ENCODE measurements around the gene KIF16B.

KIF16B gene

DNA sequence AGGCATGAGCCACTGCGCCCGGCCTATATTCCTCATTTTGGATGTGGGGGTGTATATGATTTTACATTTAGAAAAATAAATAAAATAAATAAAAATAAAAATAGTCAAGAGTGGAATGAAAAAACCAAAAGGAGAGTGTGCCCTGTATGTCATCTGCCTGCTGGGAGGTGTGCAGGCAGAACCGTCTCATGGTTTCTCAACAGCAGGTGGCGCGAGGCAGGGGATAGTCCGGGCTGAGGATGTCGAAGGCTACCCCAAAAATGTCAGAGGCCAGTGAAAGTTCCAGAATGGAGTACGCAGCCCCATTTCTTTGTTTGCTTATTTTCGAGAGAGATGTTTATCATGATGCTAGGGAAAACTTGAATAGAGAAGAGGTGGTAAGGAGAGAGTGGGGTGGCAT lies 16.4 kb upstream of the KIF16B start:
- H3K4me3 ChIP-seq (ENCODE audit: low read length) = no peak overlapping the region
- peaks cover 12% of the 10 kb centered on the region for H3K27me3 ChIP-seq (replicated peaks; ENCODE audit: control insufficient read depth, insufficient read depth, low read length)
- no peaks in the 10 kb centered on the region for H3K36me3 ChIP-seq (ENCODE audit: control insufficient read depth, insufficient read depth, low read length, severe bottlenecking)

GRCh38 chr20:16588241-16588640 lies 15.0 kb upstream of the KIF16B start:
- no peaks in the 10 kb centered on the region for H3K9me3 ChIP-seq (ENCODE audit: control insufficient read depth, low read length)
- H3K9ac ChIP-seq (ENCODE audit: low read length) = no peak overlapping the region
- no peaks in the 10 kb centered on the region for H3K36me3 ChIP-seq (ENCODE audit: control insufficient read depth, insufficient read depth, low read length, severe bottlenecking)
- no peak for DNase-seq (ENCODE audit: low read depth)
- peaks cover 12% of the 10 kb centered on the region for H3K27me3 ChIP-seq (replicated peaks; ENCODE audit: control insufficient read depth, insufficient read depth, low read length)
- H3K4me1 ChIP-seq (ENCODE audit: control insufficient read depth, insufficient read depth, low read length) = no peaks in the 10 kb centered on the region
- H3K4me3 ChIP-seq (ENCODE audit: low read length) = no peak overlapping the region

More for the DNA sequence above, 16.4 kb upstream of the KIF16B start:
- Histone ChIP-seq H3K9me3 (ENCODE audit: control insufficient read depth, low read length) (no peaks in the 10 kb centered on the region), H3K4me1 (ENCODE audit: control insufficient read depth, insufficient read depth, low read length) (no peaks in the 10 kb centered on the region), H3K9ac (ENCODE audit: low read length) (no peak overlapping the region)
- DNase-seq (ENCODE audit: low read depth) = no peak

GRCh38 chr20:16587066-16587465 lies 13.8 kb upstream of the KIF16B start:
- Histone ChIP-seq H3K4me1 (ENCODE audit: control insufficient read depth, insufficient read depth, low read length) (no peaks in the 10 kb centered on the region), H3K9me3 (ENCODE audit: control insufficient read depth, low read length) (no peaks in the 10 kb centered on the region), H3K27me3 (replicated peaks; ENCODE audit: control insufficient read depth, insufficient read depth, low read length) (peaks cover 12% of the 10 kb centered on the region), H3K4me3 (ENCODE audit: low read length) (no peak overlapping the region), H3K36me3 (ENCODE audit: control insufficient read depth, insufficient read depth, low read length, severe bottlenecking) (no peaks in the 10 kb centered on the region), H3K9ac (ENCODE audit: low read length) (no peak overlapping the region)
- DNase-seq (ENCODE audit: low read depth) = no peak

DNA sequence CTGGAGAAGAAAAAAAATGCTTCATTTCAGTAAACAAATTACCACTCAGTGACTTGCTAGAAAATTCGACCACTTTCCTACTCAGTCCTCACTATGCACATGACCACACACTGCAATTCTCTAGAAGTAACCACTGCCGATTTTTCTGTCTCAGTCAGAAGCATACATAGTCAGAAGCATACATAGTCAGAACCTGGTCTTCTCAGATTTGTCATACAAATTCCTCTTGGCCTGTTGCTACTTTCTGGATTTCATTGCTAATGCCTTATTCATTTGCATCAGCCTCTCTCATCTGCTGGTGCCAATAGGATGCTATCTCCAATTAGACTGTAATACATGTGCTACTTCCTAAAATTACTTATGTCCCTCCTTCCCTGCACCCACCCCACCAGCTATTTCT lies 10.2 kb upstream of the KIF16B start:
- H3K36me3 ChIP-seq (ENCODE audit: control insufficient read depth, insufficient read depth, low read length, severe bottlenecking) = no peaks in the 10 kb centered on the region
- DNase-seq (ENCODE audit: low read depth) = no peak
- peaks cover 12% of the 10 kb centered on the region for H3K27me3 ChIP-seq (replicated peaks; ENCODE audit: control insufficient read depth, insufficient read depth, low read length)
- H3K9me3 ChIP-seq (ENCODE audit: control insufficient read depth, low read length) = no peaks in the 10 kb centered on the region
- H3K4me1 ChIP-seq (ENCODE audit: control insufficient read depth, insufficient read depth, low read length) = peaks cover 24% of the 10 kb centered on the region
- no peak overlapping the region for H3K9ac ChIP-seq (ENCODE audit: low read length)
- no peak overlapping the region for H3K4me3 ChIP-seq (ENCODE audit: low read length)

GRCh38 chr20:16581241-16581640 lies 8.0 kb upstream of the KIF16B start:
- no peaks in the 10 kb centered on the region for H3K36me3 ChIP-seq (ENCODE audit: control insufficient read depth, insufficient read depth, low read length, severe bottlenecking)

DNA sequence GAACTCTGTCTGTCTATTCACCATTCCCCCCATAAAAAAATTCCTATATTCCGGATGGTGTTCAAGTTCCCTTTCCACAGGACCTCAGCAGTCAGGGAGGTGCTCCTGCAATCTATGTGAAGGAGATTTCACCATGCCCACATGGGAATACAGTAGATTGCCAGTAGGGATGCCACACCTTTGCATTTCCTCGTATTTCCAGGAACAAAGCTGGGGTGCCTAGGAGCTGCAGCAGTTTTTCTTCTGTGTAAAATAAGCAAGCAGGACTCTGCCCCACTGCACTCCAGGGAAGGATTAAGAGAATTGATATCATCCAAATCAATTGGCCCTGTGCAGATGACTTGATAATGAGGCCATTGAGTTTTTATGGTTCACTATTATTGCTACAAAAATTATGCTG lies 7.4 kb upstream of the KIF16B start:
- Histone ChIP-seq H3K27me3 (replicated peaks; ENCODE audit: control insufficient read depth, insufficient read depth, low read length) (no peaks in the 10 kb centered on the region), H3K9ac (ENCODE audit: low read length) (no peak overlapping the region), H3K36me3 (ENCODE audit: control insufficient read depth, insufficient read depth, low read length, severe bottlenecking) (no peaks in the 10 kb centered on the region), H3K4me3 (ENCODE audit: low read length) (no peak overlapping the region), H3K9me3 (ENCODE audit: control insufficient read depth, low read length) (no peaks in the 10 kb centered on the region), H3K4me1 (ENCODE audit: control insufficient read depth, insufficient read depth, low read length) (peaks cover 25% of the 10 kb centered on the region)
- no peak for DNase-seq (ENCODE audit: low read depth)

More at GRCh38 chr20:16581241-16581640, 8.0 kb upstream of the KIF16B start:
- no peak for DNase-seq (ENCODE audit: low read depth)
- Histone ChIP-seq H3K9me3 (ENCODE audit: control insufficient read depth, low read length) (no peaks in the 10 kb centered on the region), H3K27me3 (replicated peaks; ENCODE audit: control insufficient read depth, insufficient read depth, low read length) (no peaks in the 10 kb centered on the region), H3K4me1 (ENCODE audit: control insufficient read depth, insufficient read depth, low read length) (peaks cover 24% of the 10 kb centered on the region), H3K9ac (ENCODE audit: low read length) (no peak overlapping the region), H3K4me3 (ENCODE audit: low read length) (no peak overlapping the region)

- Histone ChIP-seq H3K9me3 (ENCODE audit: control insufficient read depth, low read length) (no peaks in the 10 kb centered on the region), H3K27me3 (replicated peaks; ENCODE audit: control insufficient read depth, insufficient read depth, low read length) (no peaks in the 10 kb centered on the region), H3K4me3 (ENCODE audit: low read length) (peak overlapping the region; percentile 12), H3K4me1 (ENCODE audit: control insufficient read depth, insufficient read depth, low read length) (peaks cover 28% of the 10 kb centered on the region), H3K9ac (ENCODE audit: low read length) (no peak overlapping the region), H3K36me3 (ENCODE audit: control insufficient read depth, insufficient read depth, low read length, severe bottlenecking) (no peaks in the 10 kb centered on the region)
- DNase-seq (ENCODE audit: low read depth) = peak; percentile 84
These were observed 6.9 kb upstream of the KIF16B start for GRCh38 chr20:16580147-16580546.

GRCh38 chr20:16576219-16576618 lies 3.0 kb upstream of the KIF16B start:
- no peaks in the 10 kb centered on the region for H3K36me3 ChIP-seq (ENCODE audit: control insufficient read depth, insufficient read depth, low read length, severe bottlenecking)
- H3K9ac ChIP-seq (ENCODE audit: low read length) = no peak overlapping the region

GRCh38 chr20:16575390-16576140 lies 2.3 kb upstream of the KIF16B start:
- DNase-seq (ENCODE audit: low read depth) = no peak

More at GRCh38 chr20:16576219-16576618, 3.0 kb upstream of the KIF16B start:
- H3K9me3 ChIP-seq (ENCODE audit: control insufficient read depth, low read length) = no peaks in the 10 kb centered on the region
- H3K4me3 ChIP-seq (ENCODE audit: low read length) = no peak overlapping the region
- no peak for DNase-seq (ENCODE audit: low read depth)
- H3K4me1 ChIP-seq (ENCODE audit: control insufficient read depth, insufficient read depth, low read length) = peaks cover 44% of the 10 kb centered on the region
- no peaks in the 10 kb centered on the region for H3K27me3 ChIP-seq (replicated peaks; ENCODE audit: control insufficient read depth, insufficient read depth, low read length)

GRCh38 chr20:16574656-16575355 lies 1.6 kb upstream of the KIF16B start:
- Histone ChIP-seq H3K4me1 (ENCODE audit: control insufficient read depth, insufficient read depth, low read length) (peaks cover 31% of the 10 kb centered on the region), H3K36me3 (ENCODE audit: control insufficient read depth, insufficient read depth, low read length, severe bottlenecking) (no peaks in the 10 kb centered on the region), H3K9ac (ENCODE audit: low read length) (peak overlapping the region; percentile 81), H3K9me3 (ENCODE audit: control insufficient read depth, low read length) (no peaks in the 10 kb centered on the region), H3K27me3 (replicated peaks; ENCODE audit: control insufficient read depth, insufficient read depth, low read length) (no peaks in the 10 kb centered on the region), H3K4me3 (ENCODE audit: low read length) (peak overlapping the region; percentile 83)
- DNase-seq (ENCODE audit: low read depth) = peak; percentile 74

More at GRCh38 chr20:16575390-16576140, 2.3 kb upstream of the KIF16B start:
- Histone ChIP-seq H3K36me3 (ENCODE audit: control insufficient read depth, insufficient read depth, low read length, severe bottlenecking) (no peaks in the 10 kb centered on the region), H3K27me3 (replicated peaks; ENCODE audit: control insufficient read depth, insufficient read depth, low read length) (no peaks in the 10 kb centered on the region), H3K4me3 (ENCODE audit: low read length) (peak overlapping the region; percentile 83), H3K4me1 (ENCODE audit: control insufficient read depth, insufficient read depth, low read length) (peaks cover 37% of the 10 kb centered on the region), H3K9me3 (ENCODE audit: control insufficient read depth, low read length) (no peaks in the 10 kb centered on the region), H3K9ac (ENCODE audit: low read length) (peak overlapping the region; percentile 81)

GRCh38 chr20:16571333-16571732 lies 1.9 kb downstream of the KIF16B start:
- no peaks in the 10 kb centered on the region for H3K9me3 ChIP-seq (ENCODE audit: control insufficient read depth, low read length)
- H3K9ac ChIP-seq (ENCODE audit: low read length) = no peak overlapping the region
- H3K4me3 ChIP-seq (ENCODE audit: low read length) = no peak overlapping the region
- H3K36me3 ChIP-seq (ENCODE audit: control insufficient read depth, insufficient read depth, low read length, severe bottlenecking) = no peaks in the 10 kb centered on the region
- peaks cover 24% of the 10 kb centered on the region for H3K4me1 ChIP-seq (ENCODE audit: control insufficient read depth, insufficient read depth, low read length)
- no peak for DNase-seq (ENCODE audit: low read depth)
- H3K27me3 ChIP-seq (replicated peaks; ENCODE audit: control insufficient read depth, insufficient read depth, low read length) = no peaks in the 10 kb centered on the region

Measured in adipocyte (in vitro differentiated cells).